IMR-90 (cell line): ENCODE results near the gene RUSF1.

Experiments
- CEBPB ChIP-seq: IDR thresholded peaks from 2 replicates; pipeline ENCODE4 v1.6.1; 2012; ENCODE audit warnings: low read depth, low read length, improper control_type of control experiment
- CTCF ChIP-seq: conservative IDR thresholded peaks from 2 replicates; pipeline ENCODE4 v1.5.1; 2012; ENCODE audit warnings: mild to moderate bottlenecking, low read depth, low read length, improper control_type of control experiment
- MXI1 ChIP-seq: IDR thresholded peaks from 2 replicates; pipeline ENCODE4 v1.6.1; 2012; ENCODE audit warnings: low read depth, mild to moderate bottlenecking, low read length, moderate library complexity, borderline replicate concordance
- POLR2A ChIP-seq: IDR thresholded peaks from 2 replicates; pipeline ENCODE4 v1.6.1; 2012; ENCODE audit warnings: mild to moderate bottlenecking, low read depth, low read length
- RFX5 ChIP-seq: IDR thresholded peaks from 2 replicates; pipeline ENCODE4 v1.8.0; 2012; ENCODE audit warnings: low read depth, mild to moderate bottlenecking, low read length, moderate library complexity

DNA sequence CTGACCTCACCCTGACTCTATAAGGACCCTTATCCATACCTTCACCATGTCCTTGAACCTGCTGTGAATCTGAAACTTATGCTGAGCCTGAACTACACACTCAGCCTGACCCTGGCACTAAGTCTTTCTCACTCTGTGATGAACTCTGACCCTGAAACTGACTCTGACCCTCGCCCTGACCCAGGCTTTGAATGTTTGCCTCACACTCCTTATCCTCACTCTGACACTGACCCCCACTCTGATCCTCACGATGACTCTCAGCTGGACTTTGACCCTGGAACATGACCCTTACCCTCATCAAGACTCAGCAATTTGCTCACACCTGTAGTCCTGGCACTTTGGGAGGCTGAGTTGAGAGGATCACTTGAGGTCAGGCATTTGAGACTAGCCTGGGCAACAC, 23.9 kb upstream of the RUSF1 start:
- no peak for TF ChIP-seq CTCF
- no peak for TF ChIP-seq POLR2A
- no peak for TF ChIP-seq CEBPB
- TF ChIP-seq RFX5: no peak
- TF ChIP-seq MXI1: no peak
